H1 (cell line): Measurements from ENCODE around the gene C1orf50. TPM values are rescaled to one million over a fixed set of nuclear protein-coding genes. Genes with fewer than 3 reads are reported as not detected.

Experiments
- CTCF ChIA-PET: fragments of 300-600 bp; sonication (Branson Sonifier 250); formaldehyde crosslinking; loops from one replicate; lab custom pipeline; 2021; ENCODE audit not compliant: partially characterized antibody; lab: Charles Lee
- POLR2A ChIA-PET: fragments of 300-600 bp; sonication (Branson Sonifier 250); formaldehyde crosslinking; loops from one replicate; lab custom pipeline; 2021; ENCODE audit warnings: inconsistent platforms; ENCODE audit not compliant: partially characterized antibody; lab: Charles Lee
- DNase-seq, 2 experiments: peaks; one replicate each; pipeline versions ENCODE4 v3.0.0 to v3.0.0-alpha.2; 2010 to 2022; ENCODE audit warnings: low spot score in 2 of 2, low read depth in 1 of 2, mixed read lengths in 1 of 2
- FAIRE-seq: peaks from 2 replicates; lab custom pipeline; 2011; peaks lifted over from hg19 to GRCh38; lab: Jason Lieb, UNC
- H2AFZ ChIP-seq: 2 replicates; pipeline ENCODE4 v1.8.1; 2012; ENCODE audit warnings: low read length, inconsistent platforms
- H2AK5ac ChIP-seq: 2 replicates; pipeline ENCODE4 v1.6.1; 2013; ENCODE audit warnings: low read depth, low read length
- H2BK120ac ChIP-seq: replicated peaks from 2 replicates; pipeline ENCODE3; 2013; ENCODE audit warnings: low read depth, low read length, inconsistent platforms
- H2BK12ac ChIP-seq: 2 replicates; pipeline ENCODE4 v1.6.1; 2013; ENCODE audit warnings: low read depth, low read length
- H2BK15ac ChIP-seq: 2 replicates; pipeline ENCODE4 v1.6.1; 2013; ENCODE audit warnings: low read length
- H2BK20ac ChIP-seq: 2 replicates; pipeline ENCODE4 v1.6.1; 2013; ENCODE audit warnings: low read length
- H2BK5ac ChIP-seq: 2 replicates; pipeline ENCODE4 v1.6.1; 2013; ENCODE audit warnings: low read depth, low read length
- H3K14ac ChIP-seq: 2 replicates; pipeline ENCODE4 v1.6.1; 2013; ENCODE audit warnings: inconsistent platforms; ENCODE audit not compliant: insufficient read length
- H3K18ac ChIP-seq: 2 replicates; pipeline ENCODE4 v1.6.1; 2013; ENCODE audit warnings: low read length; ENCODE audit errors: extremely low read depth
- H3K23ac ChIP-seq: 2 replicates; pipeline ENCODE4 v1.6.1; 2013; ENCODE audit warnings: inconsistent platforms; ENCODE audit not compliant: insufficient read length
- H3K23me2 ChIP-seq: 2 replicates; pipeline ENCODE4 v1.6.1; 2013; ENCODE audit warnings: low read depth, low read length
- H3K27ac ChIP-seq: 2 replicates; pipeline ENCODE4 v1.6.1; 2011; ENCODE audit warnings: low read depth, low read length, inconsistent platforms
- H3K27me3 ChIP-seq, 4 experiments: replicated peaks in 1 of 4; 1 replicate in 1 of 4; 2 replicates in 3 of 4; pipeline versions ENCODE4 v1.6.1 to v1.8.1; 2011 to 2013; ENCODE audit warnings: low read length in 3 of 4, mild to moderate bottlenecking in 3 of 4, inconsistent platforms in 2 of 4, mixed read lengths in 2 of 4, moderate library complexity in 1 of 4; ENCODE audit not compliant: control insufficient read depth in 3 of 4, insufficient read depth in 3 of 4; ENCODE audit errors: extremely low read depth in 1 of 4
- H3K36me3 ChIP-seq, 4 experiments: 2 replicates each; pipeline versions ENCODE4 v1.6.1 to v1.8.1; 2011 to 2013; ENCODE audit warnings: mild to moderate bottlenecking in 4 of 4, low read length in 3 of 4, moderate library complexity in 2 of 4, control low read depth in 1 of 4, inconsistent platforms in 1 of 4; ENCODE audit not compliant: insufficient read depth in 4 of 4, control insufficient read depth in 2 of 4
- H3K4ac ChIP-seq: replicated peaks from 2 replicates; pipeline ENCODE3; 2013; ENCODE audit warnings: low read length, low read depth, mixed read lengths, inconsistent platforms; ENCODE audit not compliant: insufficient read length
- H3K4me1 ChIP-seq, 4 experiments: replicated peaks in 1 of 4; 1 replicate in 1 of 4; 2 replicates in 3 of 4; pipeline versions ENCODE4 v1.6.1 to v1.8.1; 2011 to 2013; ENCODE audit warnings: low read length in 3 of 4, inconsistent platforms in 2 of 4, mixed read lengths in 1 of 4; ENCODE audit not compliant: insufficient read depth in 4 of 4, control insufficient read depth in 3 of 4
- H3K4me2 ChIP-seq, 2 experiments: 2 replicates each; pipeline versions ENCODE4 v1.6.1 to v1.8.1; 2011 to 2013; ENCODE audit warnings: low read depth in 2 of 2, low read length in 2 of 2, control low read depth in 1 of 2, inconsistent platforms in 1 of 2, mild to moderate bottlenecking in 1 of 2; ENCODE audit not compliant: insufficient read depth in 1 of 2
- H3K4me3 ChIP-seq, 4 experiments: fragments of 200-600, 300-600 bp in 1 of 4; sonication (generic), shearing (Covaris generic), sonication (Bioruptor Twin) in 1 of 4; 2 replicates each; pipeline versions ENCODE4 v1.5.1 to v1.8.1; 2011 to 2016; ENCODE audit warnings: low read length in 4 of 4, low read depth in 3 of 4, control low read depth in 2 of 4, inconsistent platforms in 2 of 4, mild to moderate bottlenecking in 2 of 4, mixed read lengths in 1 of 4, moderate library complexity in 1 of 4; ENCODE audit not compliant: insufficient read depth in 2 of 4; ENCODE audit errors: extremely low read depth in 1 of 4
- H3K56ac ChIP-seq: replicated peaks from 2 replicates; pipeline ENCODE3; 2013; ENCODE audit warnings: low read depth, mild to moderate bottlenecking, mixed read lengths, low read length, inconsistent platforms; ENCODE audit not compliant: insufficient read length
- H3K79me1 ChIP-seq: 2 replicates; pipeline ENCODE4 v1.6.1; 2013; ENCODE audit warnings: low read depth, low read length, control low read depth
- H3K79me2 ChIP-seq, 2 experiments: 2 replicates each; pipeline versions ENCODE4 v1.6.1 to v1.8.1; 2012 to 2013; ENCODE audit warnings: low read length in 2 of 2, mild to moderate bottlenecking in 2 of 2, inconsistent platforms in 1 of 2; ENCODE audit not compliant: insufficient read depth in 2 of 2, control insufficient read depth in 1 of 2
- H3K9ac ChIP-seq, 4 experiments: replicated peaks in 1 of 4; 1 replicate in 1 of 4; 2 replicates in 3 of 4; pipeline versions ENCODE4 v1.6.1 to v1.8.1; 2011 to 2013; ENCODE audit warnings: low read depth in 3 of 4, low read length in 3 of 4, control low read depth in 2 of 4, mild to moderate bottlenecking in 2 of 4, moderate library complexity in 2 of 4, inconsistent platforms in 1 of 4; ENCODE audit errors: extremely low read depth in 1 of 4
- H3K9me3 ChIP-seq, 2 experiments: 2 replicates each; pipeline versions ENCODE4 v1.6.1 to v1.8.1; 2012 to 2013; ENCODE audit warnings: mild to moderate bottlenecking in 2 of 2, moderate library complexity in 2 of 2, control low read depth in 1 of 2, inconsistent platforms in 1 of 2, low read depth in 1 of 2, low read length in 1 of 2, mixed read lengths in 1 of 2; ENCODE audit not compliant: insufficient read depth in 2 of 2
- H4K20me1 ChIP-seq, 2 experiments: replicated peaks in 1 of 2; 2 replicates each; pipeline versions ENCODE3 to v1.8.1; 2011 to 2013; ENCODE audit warnings: inconsistent platforms in 2 of 2, low read length in 2 of 2, mild to moderate bottlenecking in 1 of 2; ENCODE audit not compliant: insufficient read depth in 2 of 2, control insufficient read depth in 1 of 2
- H4K5ac ChIP-seq: 2 replicates; pipeline ENCODE4 v1.6.1; 2013; ENCODE audit warnings: low read length, low read depth, mixed read lengths, inconsistent platforms; ENCODE audit not compliant: insufficient read length
- H4K8ac ChIP-seq: 2 replicates; pipeline ENCODE4 v1.8.0; 2013; ENCODE audit warnings: mild to moderate bottlenecking, moderate library complexity, low read length, inconsistent platforms; ENCODE audit not compliant: insufficient read depth; ENCODE audit errors: extremely low read depth
- H4K91ac ChIP-seq: replicated peaks from 2 replicates; pipeline ENCODE3; 2013; ENCODE audit warnings: low read length, mixed read lengths, inconsistent platforms; ENCODE audit not compliant: insufficient read length
- CTBP2 ChIP-seq: IDR thresholded peaks from 2 replicates; pipeline ENCODE4 v1.7.0; 2011; ENCODE audit warnings: borderline replicate concordance, mild to moderate bottlenecking, moderate library complexity, mixed read lengths, low read length; ENCODE audit not compliant: insufficient read depth, insufficient read length
- EP300 ChIP-seq, 2 experiments: IDR thresholded peaks; 1 replicate in 1 of 2; 2 replicates in 1 of 2; pipeline ENCODE4 v1.6.1; 2011 to 2012; ENCODE audit warnings: low read depth in 2 of 2, low read length in 2 of 2, mild to moderate bottlenecking in 2 of 2, borderline replicate concordance in 1 of 2, inconsistent platforms in 1 of 2, moderate library complexity in 1 of 2
- EZH2 ChIP-seq: fragments of 200-600 bp; sonication (generic); IDR thresholded peaks from 2 replicates; pipeline ENCODE4 v1.7.1; 2012; ENCODE audit warnings: low read depth, mild to moderate bottlenecking, moderate library complexity, low read length, inconsistent platforms; ENCODE audit not compliant: severe bottlenecking
- MAX ChIP-seq: IDR thresholded peaks from 2 replicates; pipeline ENCODE4 v1.6.1; 2012; ENCODE audit warnings: inconsistent platforms
- RAD21 ChIP-seq, 2 experiments: IDR thresholded peaks in 1 of 2; conservative IDR thresholded peaks in 1 of 2; 2 replicates each; pipeline ENCODE4 v1.6.1; 2011; ENCODE audit warnings: low read depth in 2 of 2, low read length in 2 of 2, improper control_type of control experiment in 1 of 2, inconsistent platforms in 1 of 2, mild to moderate bottlenecking in 1 of 2, moderate library complexity in 1 of 2
- polyA plus RNA-seq, 7 experiments: library from polyadenylated mRNA; depleted of rRNA in 3 of 7; stranded (reverse) in 5 of 7; unstranded in 2 of 7; fragments of >200 nt in 5 of 7; fragments of 200-250 nt in 2 of 7; gene quantifications; 1 replicate in 5 of 7; 2 replicates in 1 of 7; 4 replicates in 1 of 7; pipeline versions ENCODE4 v1.2.1 to v1.2.3, GENCODE V29; 2011 to 2013; ENCODE audit warnings: missing spikeins in 2 of 7, mixed read lengths in 2 of 7
- total RNA-seq: library from RNA; stranded (reverse); fragmentation: NEBNext Ultra II Directional; extraction: Animal tissue kit (Norgen Biotek cat#: 25700); gene quantifications from 2 replicates; pipeline ENCODE4 v1.2.1, GENCODE V29; 2021
- TF ChIP-seq, protein P1 (sequence below), 3 experiments: IDR thresholded peaks; 1 replicate in 2 of 3; 2 replicates in 1 of 3; pipeline versions ENCODE4 v1.5.1 to v1.6.1; 2011; ENCODE audit warnings: low read length in 3 of 3, mild to moderate bottlenecking in 3 of 3, inconsistent platforms in 2 of 3, low read depth in 1 of 3, moderate library complexity in 1 of 3; ENCODE audit not compliant: insufficient read depth in 1 of 3; ENCODE audit errors: control extremely low read depth in 1 of 3

C1orf50 gene
- total and polyA plus RNA-seq, 2 of the 8 experiments (the other 6 are each of a cell fraction or from before 2014, with no cell fraction given) = 3.2 to 7.1 TPM

- Histone ChIP-seq H2AK5ac (no peak overlapping the region), H4K8ac (no peak overlapping the region), H3K36me3 (peaks cover 5 to 39% (median 21%) of the 10 kb centered on the region in 4 experiments; a peak in 7 of 8 replicates), H2BK5ac (no peak overlapping the region), H4K91ac (no peak overlapping the region), H4K20me1 (no peaks in the 10 kb centered on the region), H3K14ac (no peak overlapping the region), H2BK15ac (no peak overlapping the region), H3K4me3 (no peak overlapping the region), H2AFZ (no peak overlapping the region), H2BK120ac (no peak overlapping the region), H3K79me1 (no peaks in the 10 kb centered on the region), H3K9ac (no peak overlapping the region), H3K9me3 (no peaks in the 10 kb centered on the region), H3K79me2 (no peaks in the 10 kb centered on the region), H2BK20ac (no peak overlapping the region), H3K56ac (no peak overlapping the region), H3K4me2 (no peak overlapping the region), H3K27me3 (no peaks in the 10 kb centered on the region), H3K4me1 (no peaks in the 10 kb centered on the region), H3K18ac (no peak overlapping the region), H3K23me2 (no peaks in the 10 kb centered on the region), H3K4ac (no peak overlapping the region), H2BK12ac (no peak overlapping the region), H4K5ac (no peak overlapping the region), H3K23ac (no peak overlapping the region), H3K27ac (no peak overlapping the region)
- CTCF ChIA-PET = interaction anchor here (0.6 to 6.4 kb wide), 44 partner anchors 10 to 393 kb away, joined by 3 to 83 read pairs (median 5); partner anchors contain the start of genes C1orf50, ERMAP, P3H1 and ZNF691
- TF ChIP-seq EP300 (IDR thresholded peaks at IDR 0.05; ENCODE audit: borderline replicate concordance in 1 of 2, low read depth in 2 of 2, low read length in 2 of 2) = no peak
- TF ChIP-seq CTBP2 = no peak
- TF ChIP-seq, protein P1, sequence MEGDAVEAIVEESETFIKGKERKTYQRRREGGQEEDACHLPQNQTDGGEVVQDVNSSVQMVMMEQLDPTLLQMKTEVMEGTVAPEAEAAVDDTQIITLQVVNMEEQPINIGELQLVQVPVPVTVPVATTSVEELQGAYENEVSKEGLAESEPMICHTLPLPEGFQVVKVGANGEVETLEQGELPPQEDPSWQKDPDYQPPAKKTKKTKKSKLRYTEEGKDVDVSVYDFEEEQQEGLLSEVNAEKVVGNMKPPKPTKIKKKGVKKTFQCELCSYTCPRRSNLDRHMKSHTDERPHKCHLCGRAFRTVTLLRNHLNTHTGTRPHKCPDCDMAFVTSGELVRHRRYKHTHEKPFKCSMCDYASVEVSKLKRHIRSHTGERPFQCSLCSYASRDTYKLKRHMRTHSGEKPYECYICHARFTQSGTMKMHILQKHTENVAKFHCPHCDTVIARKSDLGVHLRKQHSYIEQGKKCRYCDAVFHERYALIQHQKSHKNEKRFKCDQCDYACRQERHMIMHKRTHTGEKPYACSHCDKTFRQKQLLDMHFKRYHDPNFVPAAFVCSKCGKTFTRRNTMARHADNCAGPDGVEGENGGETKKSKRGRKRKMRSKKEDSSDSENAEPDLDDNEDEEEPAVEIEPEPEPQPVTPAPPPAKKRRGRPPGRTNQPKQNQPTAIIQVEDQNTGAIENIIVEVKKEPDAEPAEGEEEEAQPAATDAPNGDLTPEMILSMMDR (IDR thresholded peaks at IDR 0.05; ENCODE audit: control extremely low read depth in 1 of 3, insufficient read depth in 1 of 3, low read depth in 1 of 3, low read length in 3 of 3) = peak; percentile 53 to 92 (median 76)
- TF ChIP-seq EZH2 = no peak
- peak; percentile 92 to 94 for TF ChIP-seq RAD21 (IDR thresholded peaks at IDR 0.05 in 1 of 2, conservative IDR thresholded peaks at IDR 0.05 in 1 of 2; ENCODE audit: low read depth in 2 of 2, low read length in 2 of 2)
- no peak for TF ChIP-seq MAX
- peak in 1 of 2 experiments; percentile 68 for DNase-seq
- peak; percentile 66 for FAIRE-seq
- POLR2A ChIA-PET = interaction anchor here (0.9 to 1.6 kb wide), 4 partner anchors 11 to 218 kb away, joined by 3 to 10 read pairs (median 3); partner anchors contain the start of genes C1orf50 and P3H1
Measured at GRCh38 chr1:42777852-42778251, 10.8 kb downstream of the C1orf50 start.
